Lower leg skin (tissue), 3 donors: ENCODE data around the gene OPTC.

Experiments
- POLR2A ChIP-seq, 2 donors: fragments of 450-650 bp; IDR thresholded peaks; one replicate each; pipeline ENCODE4 v1.6.1; 2016 to 2017; ENCODE audit warnings: antibody characterized with exemption in 2 of 2, mild to moderate bottlenecking in 1 of 2, moderate library complexity in 1 of 2
- TF ChIP-seq, protein P1 (sequence below), 3 donors: fragments of 450-650 bp; IDR thresholded peaks; one replicate each; pipeline ENCODE4 v1.5.1; 2016; ENCODE audit warnings: antibody characterized with exemption in 3 of 3, mild to moderate bottlenecking in 3 of 3, moderate library complexity in 2 of 3

- TF ChIP-seq, protein P1, sequence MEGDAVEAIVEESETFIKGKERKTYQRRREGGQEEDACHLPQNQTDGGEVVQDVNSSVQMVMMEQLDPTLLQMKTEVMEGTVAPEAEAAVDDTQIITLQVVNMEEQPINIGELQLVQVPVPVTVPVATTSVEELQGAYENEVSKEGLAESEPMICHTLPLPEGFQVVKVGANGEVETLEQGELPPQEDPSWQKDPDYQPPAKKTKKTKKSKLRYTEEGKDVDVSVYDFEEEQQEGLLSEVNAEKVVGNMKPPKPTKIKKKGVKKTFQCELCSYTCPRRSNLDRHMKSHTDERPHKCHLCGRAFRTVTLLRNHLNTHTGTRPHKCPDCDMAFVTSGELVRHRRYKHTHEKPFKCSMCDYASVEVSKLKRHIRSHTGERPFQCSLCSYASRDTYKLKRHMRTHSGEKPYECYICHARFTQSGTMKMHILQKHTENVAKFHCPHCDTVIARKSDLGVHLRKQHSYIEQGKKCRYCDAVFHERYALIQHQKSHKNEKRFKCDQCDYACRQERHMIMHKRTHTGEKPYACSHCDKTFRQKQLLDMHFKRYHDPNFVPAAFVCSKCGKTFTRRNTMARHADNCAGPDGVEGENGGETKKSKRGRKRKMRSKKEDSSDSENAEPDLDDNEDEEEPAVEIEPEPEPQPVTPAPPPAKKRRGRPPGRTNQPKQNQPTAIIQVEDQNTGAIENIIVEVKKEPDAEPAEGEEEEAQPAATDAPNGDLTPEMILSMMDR (IDR thresholded peaks at IDR 0.05), result no peak
- TF ChIP-seq POLR2A (IDR thresholded peaks at IDR 0.05), result no peak
Observed at GRCh38 chr1:203499643-203500278, 5.8 kb downstream of the OPTC start.
